ENCODE results near the gene TCP11L2.

Gene TCP11L2

GRCh38 chr12:106296179-106296877 lies 6.2 kb upstream of the TCP11L2 start:
- TF ChIP-seq CTCF (IDR thresholded peaks at IDR 0.05) = no peak

GRCh38 chr12:106297075-106297474 lies 5.5 kb upstream of the TCP11L2 start:
- no peak for TF ChIP-seq CTCF (IDR thresholded peaks at IDR 0.05)

GRCh38 chr12:106297681-106298080 lies 4.9 kb upstream of the TCP11L2 start:
- no peak for TF ChIP-seq CTCF (IDR thresholded peaks at IDR 0.05)

GRCh38 chr12:106299202-106299774 lies 3.2 kb upstream of the TCP11L2 start:
- TF ChIP-seq CTCF (IDR thresholded peaks at IDR 0.05) = no peak

- no peak for TF ChIP-seq CTCF (IDR thresholded peaks at IDR 0.05)
These were observed 1.8 kb upstream of the TCP11L2 start for GRCh38 chr12:106300761-106301160.

GRCh38 chr12:106301241-106301610 lies 1.3 kb upstream of the TCP11L2 start:
- no peak for TF ChIP-seq CTCF (IDR thresholded peaks at IDR 0.05)

GRCh38 chr12:106301611-106302321 lies 767 bp upstream of the TCP11L2 start:
- TF ChIP-seq CTCF (IDR thresholded peaks at IDR 0.05) = no peak
